RWPE2 (cell line): Measurements from ENCODE around the gene RRAD.

Experiments
- ATAC-seq: fragments of 200-7000 bp; cut with Tn5 transposase; 3 replicates; pipeline ENCODE4 v1.9.1; 2021; ENCODE audit warnings: low read depth
- DNase-seq: peaks from one replicate; pipeline ENCODE4 v3.0.0-alpha.2; 2020; ENCODE audit warnings: low spot score
- H3K27ac ChIP-seq: fragments of 450-650 bp; 2 replicates; pipeline ENCODE4 v1.5.1; 2017; ENCODE audit warnings: mild to moderate bottlenecking; ENCODE audit not compliant: poor library complexity, severe bottlenecking
- H3K27me3 ChIP-seq: fragments of 250-450 bp; sonication (Bioruptor Pico); 2 replicates; pipeline ENCODE4 v1.5.1; 2021; ENCODE audit warnings: mild to moderate bottlenecking, moderate library complexity; ENCODE audit not compliant: insufficient read depth, poor library complexity, severe bottlenecking
- H3K36me3 ChIP-seq: fragments of 250-450 bp; sonication (Bioruptor Pico); 2 replicates; pipeline ENCODE4 v1.5.1; 2020; ENCODE audit warnings: low read depth, mild to moderate bottlenecking, moderate library complexity
- H3K4me1 ChIP-seq: fragments of 250-450 bp; sonication (Bioruptor Pico); 2 replicates; pipeline ENCODE4 v1.5.1; 2021; ENCODE audit warnings: mild to moderate bottlenecking, moderate library complexity; ENCODE audit not compliant: insufficient read depth, poor library complexity, severe bottlenecking
- H3K4me3 ChIP-seq: fragments of 250-450 bp; sonication (Bioruptor Pico); 2 replicates; pipeline ENCODE4 v1.5.1; 2021; ENCODE audit warnings: mild to moderate bottlenecking, moderate library complexity; ENCODE audit not compliant: severe bottlenecking
- H3K9me3 ChIP-seq: fragments of 250-450 bp; sonication (Bioruptor Pico); 2 replicates; pipeline ENCODE4 v1.5.1; 2021; ENCODE audit warnings: mild to moderate bottlenecking, moderate library complexity; ENCODE audit not compliant: severe bottlenecking
- TF ChIP-seq, protein P1 (sequence below): fragments of 450-650 bp; IDR thresholded peaks from one replicate; pipeline ENCODE4 v1.5.1; 2017; ENCODE audit warnings: mild to moderate bottlenecking, moderate library complexity; ENCODE audit not compliant: poor library complexity, severe bottlenecking

The RRAD gene

GRCh38 chr16:66927918-66928649, 2.7 kb upstream of the RRAD start:
- Histone ChIP-seq H3K27ac (peak overlapping the region; percentile 2), H3K9me3 (no peaks in the 10 kb centered on the region), H3K36me3 (peaks cover 7% of the 10 kb centered on the region; the same call in 1 of the 2 replicates), H3K4me1 (peaks cover 18% of the 10 kb centered on the region), H3K4me3 (no peak overlapping the region), H3K27me3 (peaks cover 20% of the 10 kb centered on the region)
- no peak for DNase-seq
- TF ChIP-seq, protein P1, sequence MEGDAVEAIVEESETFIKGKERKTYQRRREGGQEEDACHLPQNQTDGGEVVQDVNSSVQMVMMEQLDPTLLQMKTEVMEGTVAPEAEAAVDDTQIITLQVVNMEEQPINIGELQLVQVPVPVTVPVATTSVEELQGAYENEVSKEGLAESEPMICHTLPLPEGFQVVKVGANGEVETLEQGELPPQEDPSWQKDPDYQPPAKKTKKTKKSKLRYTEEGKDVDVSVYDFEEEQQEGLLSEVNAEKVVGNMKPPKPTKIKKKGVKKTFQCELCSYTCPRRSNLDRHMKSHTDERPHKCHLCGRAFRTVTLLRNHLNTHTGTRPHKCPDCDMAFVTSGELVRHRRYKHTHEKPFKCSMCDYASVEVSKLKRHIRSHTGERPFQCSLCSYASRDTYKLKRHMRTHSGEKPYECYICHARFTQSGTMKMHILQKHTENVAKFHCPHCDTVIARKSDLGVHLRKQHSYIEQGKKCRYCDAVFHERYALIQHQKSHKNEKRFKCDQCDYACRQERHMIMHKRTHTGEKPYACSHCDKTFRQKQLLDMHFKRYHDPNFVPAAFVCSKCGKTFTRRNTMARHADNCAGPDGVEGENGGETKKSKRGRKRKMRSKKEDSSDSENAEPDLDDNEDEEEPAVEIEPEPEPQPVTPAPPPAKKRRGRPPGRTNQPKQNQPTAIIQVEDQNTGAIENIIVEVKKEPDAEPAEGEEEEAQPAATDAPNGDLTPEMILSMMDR: no peak
- ATAC-seq: no peak

DNA sequence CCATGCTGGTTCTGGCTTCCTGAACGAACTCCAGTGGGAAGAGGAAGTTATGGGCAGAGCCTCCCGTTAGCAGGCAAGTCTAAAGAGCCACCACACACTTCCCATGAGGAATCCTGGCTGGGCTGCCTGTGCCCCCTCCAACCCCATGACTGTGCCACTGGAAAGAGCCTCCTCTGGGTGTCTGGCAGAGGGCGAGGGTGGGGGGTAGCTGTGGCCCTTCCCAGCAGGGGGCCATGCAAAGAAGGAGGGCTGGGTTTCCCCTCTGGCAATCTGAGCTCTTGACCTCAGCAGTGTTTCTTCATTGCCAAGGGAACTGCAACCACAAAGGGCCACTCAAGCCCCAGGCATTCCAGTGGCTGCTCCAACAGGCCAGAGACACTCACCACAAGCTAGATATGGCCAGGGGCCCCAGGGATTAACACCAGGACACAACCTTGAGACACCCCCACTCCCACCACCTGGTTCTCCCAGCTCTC, 1.7 kb upstream of the RRAD start:
- ATAC-seq: peak; percentile 56
- Histone ChIP-seq H3K4me1 (peaks cover 18% of the 10 kb centered on the region), H3K27me3 (peaks cover 20% of the 10 kb centered on the region), H3K27ac (no peak overlapping the region), H3K4me3 (no peak overlapping the region), H3K36me3 (0 out of 2 replicates have a peak, but pooled peaks cover 5% of the 10 kb centered on the region), H3K9me3 (no peaks in the 10 kb centered on the region)
- no peak for DNase-seq
- TF ChIP-seq, protein P1: no peak

GRCh38 chr16:66926171-66926947, 1.0 kb upstream of the RRAD start:
- Histone ChIP-seq H3K4me1 (peaks cover 18% of the 10 kb centered on the region), H3K36me3 (no peaks in the 10 kb centered on the region), H3K9me3 (no peaks in the 10 kb centered on the region), H3K27ac (no peak overlapping the region), H3K27me3 (peaks cover 20% of the 10 kb centered on the region), H3K4me3 (no peak overlapping the region)
- ATAC-seq (no peak), DNase-seq (no peak)
- TF ChIP-seq, protein P1: no peak

- H3K36me3 ChIP-seq: no peaks in the 10 kb centered on the region
- no peaks in the 10 kb centered on the region for H3K9me3 ChIP-seq
- ATAC-seq (peak; percentile 28; the same call in 2 of the 3 replicates), DNase-seq (no peak)
- TF ChIP-seq, protein P1: peak; percentile 50
- H3K4me3 ChIP-seq: peak overlapping the region; percentile 19
- peaks cover 20% of the 10 kb centered on the region for H3K27me3 ChIP-seq
- peaks cover 18% of the 10 kb centered on the region for H3K4me1 ChIP-seq
- H3K27ac ChIP-seq: no peak overlapping the region
These were observed 611 bp downstream of the RRAD start for GRCh38 chr16:66924527-66925321.
